SU-DHL-6 (cell line): ENCODE data around the gene RIN3.

Experiments
- CTCF ChIP-seq: fragments of 200-600 bp; sonication (generic); IDR thresholded peaks from one replicate; pipeline ENCODE4 v1.5.1; 2017; ENCODE audit warnings: antibody characterized with exemption, mild to moderate bottlenecking, low read length, moderate library complexity; ENCODE audit not compliant: insufficient read depth, poor library complexity, severe bottlenecking
- EZH2phosphoT487 ChIP-seq: fragments of 200-600 bp; sonication (generic), shearing (Covaris generic); conservative IDR thresholded peaks from 2 replicates; pipeline ENCODE4 v1.6.1; 2018; ENCODE audit warnings: mild to moderate bottlenecking, antibody characterized with exemption, low read length, moderate library complexity, mixed read lengths

- TF ChIP-seq EZH2phosphoT487: no peak
- no peak for TF ChIP-seq CTCF
Measured at GRCh38 chr14:92534932-92535643, 21.5 kb downstream of the RIN3 start.
